Mesenchymal stem cell (in vitro differentiated cells and primary cell): ENCODE measurements around the gene H2AZ2.

Source experiments
- DNase-seq: peaks from one replicate; pipeline ENCODE4 v3.0.0-alpha.2; 2013
- H2AFZ ChIP-seq: one replicate; pipeline ENCODE4 v1.6.1; 2013; ENCODE audit warnings: low read depth, mild to moderate bottlenecking, control low read depth, inconsistent platforms, low read length, moderate library complexity
- H2AK5ac ChIP-seq: 2 replicates; pipeline ENCODE4 v1.6.1; 2013; ENCODE audit warnings: low read length, moderate library complexity, mild to moderate bottlenecking, inconsistent platforms; ENCODE audit not compliant: severe bottlenecking
- H2BK120ac ChIP-seq: one replicate; pipeline ENCODE4 v1.6.1; 2013; ENCODE audit warnings: low read depth, mild to moderate bottlenecking, inconsistent platforms, low read length, moderate library complexity
- H2BK12ac ChIP-seq, 2 experiments: one replicate each; pipeline ENCODE4 v1.6.1; 2013; ENCODE audit warnings: inconsistent platforms in 2 of 2, low read length in 2 of 2, mild to moderate bottlenecking in 2 of 2, moderate library complexity in 2 of 2, control low read depth in 1 of 2
- H2BK15ac ChIP-seq: one replicate; pipeline ENCODE4 v1.6.1; 2013; ENCODE audit warnings: mild to moderate bottlenecking, low read depth, inconsistent platforms; ENCODE audit not compliant: poor library complexity, severe bottlenecking
- H2BK5ac ChIP-seq: 2 replicates; pipeline ENCODE4 v1.6.1; 2013; ENCODE audit warnings: low read depth, mild to moderate bottlenecking, low read length, control low read depth, inconsistent platforms; ENCODE audit not compliant: poor library complexity, severe bottlenecking
- H3K14ac ChIP-seq, 2 experiments: one replicate each; pipeline ENCODE4 v1.6.1; 2013; ENCODE audit warnings: inconsistent platforms in 2 of 2, low read length in 2 of 2, control low read depth in 1 of 2, mild to moderate bottlenecking in 1 of 2, moderate library complexity in 1 of 2
- H3K18ac ChIP-seq, 2 experiments: one replicate each; pipeline ENCODE4 v1.6.1; 2013; ENCODE audit warnings: inconsistent platforms in 2 of 2, low read length in 2 of 2, control low read depth in 1 of 2, low read depth in 1 of 2, mild to moderate bottlenecking in 1 of 2
- H3K23ac ChIP-seq, 2 experiments: one replicate each; pipeline ENCODE4 v1.6.1; 2013; ENCODE audit warnings: inconsistent platforms in 2 of 2, low read length in 2 of 2, mild to moderate bottlenecking in 2 of 2, moderate library complexity in 2 of 2, control low read depth in 1 of 2
- H3K27ac ChIP-seq: 2 replicates; pipeline ENCODE4 v1.5.1; 2013; ENCODE audit warnings: mild to moderate bottlenecking, moderate library complexity, low read length, control low read depth, inconsistent platforms; ENCODE audit not compliant: poor library complexity, severe bottlenecking
- H3K27me3 ChIP-seq, 2 experiments: 2 replicates each; pipeline versions ENCODE4 v1.6.1 to v1.7.0; 2013; ENCODE audit warnings: low read length in 2 of 2, mild to moderate bottlenecking in 2 of 2, moderate library complexity in 2 of 2, control low read depth in 1 of 2, inconsistent platforms in 1 of 2; ENCODE audit not compliant: control insufficient read depth in 1 of 2, insufficient read depth in 1 of 2
- H3K36me3 ChIP-seq, 2 experiments: 2 replicates each; pipeline versions ENCODE4 v1.6.1 to v1.7.0; 2013; ENCODE audit warnings: low read length in 2 of 2, control low read depth in 1 of 2, inconsistent platforms in 1 of 2, low read depth in 1 of 2, mild to moderate bottlenecking in 1 of 2; ENCODE audit not compliant: insufficient read depth in 2 of 2, control insufficient read depth in 1 of 2
- H3K4ac ChIP-seq, 2 experiments: one replicate each; pipeline ENCODE4 v1.6.1; 2013; ENCODE audit warnings: inconsistent platforms in 2 of 2, low read length in 2 of 2, mild to moderate bottlenecking in 2 of 2, moderate library complexity in 2 of 2, control low read depth in 1 of 2, low read depth in 1 of 2
- H3K4me1 ChIP-seq: 2 replicates; pipeline ENCODE4 v1.6.1; 2013; ENCODE audit warnings: low read depth, low read length, control low read depth; ENCODE audit not compliant: control insufficient read depth, insufficient read depth
- H3K4me2 ChIP-seq: 2 replicates; pipeline ENCODE4 v1.6.1; 2013; ENCODE audit warnings: low read length, mild to moderate bottlenecking, inconsistent platforms; ENCODE audit not compliant: poor library complexity, severe bottlenecking
- H3K4me3 ChIP-seq, 2 experiments: 2 replicates each; pipeline versions ENCODE4 v1.5.1 to v1.7.0; 2013; ENCODE audit warnings: low read length in 2 of 2, mild to moderate bottlenecking in 2 of 2, control low read depth in 1 of 2, low read depth in 1 of 2; ENCODE audit not compliant: insufficient read depth in 1 of 2
- H3K79me1 ChIP-seq: replicated peaks from 2 replicates; pipeline ENCODE4 v1.6.1; 2013; ENCODE audit warnings: mild to moderate bottlenecking, control low read depth, low read length, inconsistent platforms; ENCODE audit not compliant: poor library complexity, severe bottlenecking
- H3K9ac ChIP-seq: 2 replicates; pipeline ENCODE4 v1.7.0; 2013; ENCODE audit warnings: mild to moderate bottlenecking, low read length, moderate library complexity
- H3K9me3 ChIP-seq: 2 replicates; pipeline ENCODE4 v1.7.0; 2013; ENCODE audit warnings: mild to moderate bottlenecking, low read length; ENCODE audit not compliant: control insufficient read depth
- H4K8ac ChIP-seq: one replicate; pipeline ENCODE4 v1.6.1; 2013; ENCODE audit warnings: inconsistent platforms, mild to moderate bottlenecking, low read length, moderate library complexity
- H4K91ac ChIP-seq: one replicate; pipeline ENCODE4 v1.6.1; 2013; ENCODE audit warnings: mild to moderate bottlenecking, low read length, inconsistent platforms
- WGBS: methylation state at CpG from one replicate; pipeline ENCODE4 v1.1.7; 2013; ENCODE audit warnings: mixed read lengths; 5-methylcytosine and 5-hydroxymethylcytosine counted together

H2AZ2 gene

GRCh38 chr7:44891791-44892190, 43.9 kb upstream of the H2AZ2 start:
- Histone ChIP-seq H2BK15ac (no peak overlapping the region), H3K4me3 (peak overlapping the region in 1 of 2 experiments; percentile 23), H3K14ac (no peak overlapping the region), H3K27me3 (no peaks in the 10 kb centered on the region), H2BK120ac (no peak overlapping the region), H3K9ac (no peak overlapping the region), H3K4me1 (no peaks in the 10 kb centered on the region), H3K36me3 (no peaks in the 10 kb centered on the region), H4K91ac (no peak overlapping the region), H3K4ac (no peak overlapping the region), H3K27ac (no peak overlapping the region), H3K18ac (no peak overlapping the region), H3K9me3 (no peaks in the 10 kb centered on the region), H2BK5ac (no peak overlapping the region), H3K79me1 (peaks cover 10% of the 10 kb centered on the region), H3K4me2 (no peak overlapping the region), H3K23ac (no peak overlapping the region), H2AK5ac (no peak overlapping the region), H2BK12ac (no peak overlapping the region), H4K8ac (no peak overlapping the region), H2AFZ (no peak overlapping the region)
- no peak for DNase-seq
- WGBS: 71% methylated on average over 1 of the region's 1 CpG

- WGBS: 58% methylated on average over 2 of the region's 2 CpGs
- Histone ChIP-seq H2BK5ac (no peak overlapping the region), H3K27ac (no peak overlapping the region)
These were observed 43.5 kb upstream of the H2AZ2 start for GRCh38 chr7:44891372-44891771.

GRCh38 chr7:44889086-44889781, 41.3 kb upstream of the H2AZ2 start:
- DNase-seq: no peak
- peaks cover 4% of the 10 kb centered on the region for H3K79me1 ChIP-seq
- no peak overlapping the region for H2BK12ac ChIP-seq
- H2AK5ac ChIP-seq: no peak overlapping the region
- no peak overlapping the region for H3K14ac ChIP-seq
- no peaks in the 10 kb centered on the region for H3K27me3 ChIP-seq
- H3K27ac ChIP-seq: no peak overlapping the region
- no peaks in the 10 kb centered on the region for H3K36me3 ChIP-seq
- H3K9me3 ChIP-seq: no peaks in the 10 kb centered on the region
- H4K8ac ChIP-seq: no peak overlapping the region
- H4K91ac ChIP-seq: no peak overlapping the region
- peaks cover 4% of the 10 kb centered on the region for H3K4me1 ChIP-seq
- H3K18ac ChIP-seq: no peak overlapping the region
- H3K4ac ChIP-seq: no peak overlapping the region
- no peak overlapping the region for H2BK15ac ChIP-seq
- no peak overlapping the region for H3K23ac ChIP-seq
- no peak overlapping the region for H2BK120ac ChIP-seq
- WGBS: 91% methylated on average over 3 of the region's 5 CpGs
- H2BK5ac ChIP-seq: no peak overlapping the region
- H3K9ac ChIP-seq: no peak overlapping the region
- no peak overlapping the region for H2AFZ ChIP-seq
- H3K4me3 ChIP-seq: no peak overlapping the region
- no peak overlapping the region for H3K4me2 ChIP-seq

More at GRCh38 chr7:44891372-44891771, 43.5 kb upstream of the H2AZ2 start:
- Histone ChIP-seq H3K27me3 (no peaks in the 10 kb centered on the region), H2BK12ac (no peak overlapping the region), H3K4me1 (no peaks in the 10 kb centered on the region), H3K4me2 (no peak overlapping the region), H2BK120ac (no peak overlapping the region), H3K4ac (no peak overlapping the region), H2AFZ (no peak overlapping the region), H3K9ac (no peak overlapping the region), H2AK5ac (no peak overlapping the region), H4K8ac (no peak overlapping the region), H3K14ac (no peak overlapping the region), H3K9me3 (no peaks in the 10 kb centered on the region), H3K23ac (no peak overlapping the region), H3K36me3 (no peaks in the 10 kb centered on the region), H4K91ac (no peak overlapping the region), H3K18ac (no peak overlapping the region), H3K79me1 (peaks cover 10% of the 10 kb centered on the region), H3K4me3 (no peak overlapping the region), H2BK15ac (no peak overlapping the region)
- no peak for DNase-seq

- Histone ChIP-seq H3K36me3 (peaks cover 0 to 18% of the 10 kb centered on the region in 2 experiments), H3K4ac (no peak overlapping the region), H3K27me3 (no peaks in the 10 kb centered on the region), H4K91ac (no peak overlapping the region), H2BK12ac (no peak overlapping the region), H3K23ac (no peak overlapping the region), H3K4me1 (peaks cover 6% of the 10 kb centered on the region), H3K14ac (no peak overlapping the region), H3K4me2 (no peak overlapping the region), H3K27ac (no peak overlapping the region), H3K4me3 (no peak overlapping the region), H2BK15ac (no peak overlapping the region), H2AFZ (no peak overlapping the region), H4K8ac (no peak overlapping the region), H2BK120ac (no peak overlapping the region), H3K9me3 (no peaks in the 10 kb centered on the region), H2AK5ac (no peak overlapping the region), H3K9ac (peak overlapping the region; percentile 97), H2BK5ac (no peak overlapping the region), H3K18ac (no peak overlapping the region), H3K79me1 (peaks cover 4% of the 10 kb centered on the region)
- WGBS: 96% methylated on average over 6 of the region's 6 CpGs
- no peak for DNase-seq
These were observed 39.4 kb upstream of the H2AZ2 start for GRCh38 chr7:44887293-44887692.
